ENCODE data around the gene OSM.

The OSM gene

GRCh38 chr22:30266445-30267381 is at the start of gene OSM:
Gene OSM, minus strand, starts transcription at chr22:30266851. Its CDS starts 52 bp downstream, at chr22:30266799.
- no peak within 1 kb of the TSS for H3K4me3 ChIP-seq (ENCODE audit: low read depth, low read length)
- no peak for DNase-seq (ENCODE audit: low read depth)

DNA sequence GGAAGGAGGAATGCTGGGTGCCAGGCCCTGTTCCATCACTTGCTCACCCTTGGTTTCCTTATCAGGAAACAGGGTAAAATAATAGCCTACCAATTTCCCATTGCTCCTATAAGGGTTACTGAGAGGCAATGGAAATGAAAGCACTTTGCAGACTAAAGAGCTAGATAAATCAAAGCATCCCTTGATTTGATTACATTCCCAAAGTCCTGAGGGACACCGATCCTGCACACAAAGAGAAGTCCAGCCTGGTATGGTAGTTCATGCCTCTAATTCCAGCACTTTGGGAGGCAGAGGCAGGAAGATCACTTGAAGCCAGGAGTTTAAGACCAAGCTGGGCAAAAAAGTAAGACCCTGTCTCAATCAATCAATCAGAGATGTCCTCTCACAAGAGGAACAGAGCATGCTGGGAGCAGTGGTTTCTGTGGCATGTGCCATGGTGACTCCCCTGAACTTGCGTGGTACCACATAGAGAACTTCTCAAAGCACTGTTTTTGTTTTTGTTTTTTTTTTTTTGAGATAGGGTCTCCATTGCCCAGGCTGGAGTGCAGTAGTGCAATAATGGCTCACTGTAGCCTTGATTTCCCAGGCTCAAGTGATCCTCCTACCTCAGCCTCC is 49.4 kb upstream of the OSM start:
- no peak for DNase-seq (ENCODE audit: low read depth)
- H3K4me3 ChIP-seq (ENCODE audit: low read depth, low read length) = no peak overlapping the region

DNA sequence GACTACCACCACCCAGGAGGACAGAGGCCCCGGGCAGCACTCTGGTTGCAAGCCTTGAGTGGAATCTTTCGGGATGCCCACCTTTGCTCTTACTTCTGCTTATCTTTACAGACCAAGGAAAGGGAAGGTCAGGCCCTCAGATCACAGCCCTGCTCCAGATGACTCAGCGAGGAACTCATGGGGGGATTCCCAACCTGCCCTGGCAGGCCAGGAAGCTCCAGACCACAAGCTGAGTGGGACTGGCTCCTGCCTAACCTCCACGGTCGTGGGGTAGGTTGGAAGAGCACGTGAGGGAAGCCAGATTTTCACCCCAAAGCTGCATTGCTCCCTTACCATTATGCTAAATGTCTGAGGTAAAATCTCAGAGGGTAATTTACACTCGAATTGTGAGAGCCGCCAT is 48.3 kb upstream of the OSM start:
- no peak overlapping the region for H3K4me3 ChIP-seq (ENCODE audit: low read depth, low read length)
- DNase-seq (ENCODE audit: low read depth) = no peak

DNA sequence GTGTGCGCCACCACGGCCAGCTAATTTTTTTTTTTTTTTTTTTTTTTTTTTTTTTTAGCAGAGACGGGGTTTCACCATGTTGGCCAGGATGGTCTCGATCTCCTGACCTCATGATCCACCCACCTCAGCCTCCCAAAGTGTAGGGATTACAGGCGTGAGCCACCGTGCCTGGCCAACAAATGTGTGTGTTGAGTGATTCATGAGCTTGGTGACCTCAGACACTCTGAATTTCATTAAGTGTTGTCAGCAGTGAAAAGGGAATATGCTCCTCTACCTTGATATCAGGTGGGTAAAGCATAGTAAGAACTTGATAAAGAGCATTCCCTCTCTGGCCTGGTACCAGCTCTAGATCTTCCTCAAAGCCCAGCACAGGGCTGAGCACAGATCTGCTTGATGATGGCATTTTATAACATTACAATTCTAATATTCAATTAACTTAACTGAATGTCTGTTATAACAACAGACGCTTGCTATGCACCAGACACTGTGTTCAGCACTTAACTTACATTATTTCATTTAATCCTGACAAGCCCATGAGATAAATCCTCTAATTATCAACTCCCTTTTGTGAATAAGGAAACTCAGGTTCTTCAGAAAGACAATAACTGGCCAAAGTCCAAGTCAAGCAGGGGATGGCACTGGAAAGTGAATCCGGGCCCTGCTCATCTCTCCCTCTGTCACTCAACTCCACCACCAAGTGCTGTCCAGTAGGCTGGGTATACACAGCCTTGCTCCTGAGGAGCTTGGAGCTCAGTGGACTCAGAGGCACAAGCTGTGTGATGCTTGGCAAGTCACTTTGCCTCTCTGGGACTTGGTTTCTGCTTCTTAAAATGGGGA is 47.1 kb upstream of the OSM start:
- no peak for DNase-seq (ENCODE audit: low read depth)
- H3K4me3 ChIP-seq (ENCODE audit: low read depth, low read length) = no peak overlapping the region

DNA sequence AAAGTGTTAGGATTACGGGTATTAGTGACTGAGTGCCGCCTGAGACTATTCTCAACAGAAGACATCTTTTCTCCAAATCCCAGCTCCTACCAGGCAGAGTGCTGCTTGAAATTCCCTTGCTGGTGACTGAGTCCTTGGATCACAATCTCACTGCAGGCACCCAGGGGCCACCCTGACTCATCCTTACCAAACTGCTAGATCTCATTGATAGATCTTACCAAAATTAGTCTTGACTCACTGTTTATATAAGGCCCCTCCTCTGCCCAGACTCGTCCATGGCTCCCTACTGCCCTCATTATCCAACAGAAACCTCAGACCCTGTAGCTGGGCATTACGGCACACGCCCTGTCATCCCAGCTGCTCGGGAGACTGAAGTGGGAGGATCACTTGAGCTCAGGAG is 45.4 kb upstream of the OSM start:
- DNase-seq (ENCODE audit: low read depth) = no peak
- no peak overlapping the region for H3K4me3 ChIP-seq (ENCODE audit: low read depth, low read length)

DNA sequence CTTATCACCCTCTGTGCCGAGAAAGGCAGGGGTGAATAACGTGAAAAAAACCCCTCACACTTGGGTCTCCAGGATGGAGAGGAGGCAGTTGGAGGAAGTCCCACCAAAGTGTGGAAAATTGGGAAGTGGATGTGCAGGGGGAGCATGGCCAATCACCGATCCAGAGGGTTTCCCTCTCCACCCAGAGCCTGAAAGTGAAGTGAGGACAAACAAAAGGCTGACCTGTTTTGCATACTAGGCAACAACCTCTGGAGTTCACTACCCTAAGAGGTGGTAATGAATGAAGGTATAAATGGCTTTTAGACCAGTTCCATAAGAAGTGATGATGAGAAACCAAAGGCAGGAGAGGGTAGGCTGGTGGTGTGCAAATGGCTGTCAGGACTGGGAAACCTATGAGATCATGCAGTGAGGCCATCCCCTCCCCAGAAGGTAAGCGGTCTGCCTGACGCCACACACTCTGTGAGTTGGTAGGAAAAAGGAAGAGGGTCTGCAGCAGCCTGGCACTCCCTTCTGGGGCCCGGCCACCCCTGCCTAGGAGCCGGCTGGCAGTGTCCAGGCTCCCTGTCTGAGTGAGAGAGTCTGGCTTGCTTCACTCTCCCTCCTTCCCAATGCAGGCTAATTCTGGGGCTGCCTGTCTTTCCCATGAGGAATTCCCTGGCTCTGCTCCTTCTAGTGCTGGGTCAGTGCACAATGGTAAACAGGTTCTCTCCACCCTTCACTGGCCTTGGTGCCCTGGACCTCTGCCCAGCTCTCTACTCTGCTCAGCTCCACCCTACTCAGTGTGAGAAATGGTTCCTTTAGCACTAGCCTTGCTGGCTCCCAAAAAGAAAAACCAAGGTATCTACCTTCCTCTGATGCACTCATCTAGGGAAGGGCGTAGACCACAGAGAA is 44.5 kb upstream of the OSM start:
- no peak for DNase-seq (ENCODE audit: low read depth)
- no peak overlapping the region for H3K4me3 ChIP-seq (ENCODE audit: low read depth, low read length)

DNA sequence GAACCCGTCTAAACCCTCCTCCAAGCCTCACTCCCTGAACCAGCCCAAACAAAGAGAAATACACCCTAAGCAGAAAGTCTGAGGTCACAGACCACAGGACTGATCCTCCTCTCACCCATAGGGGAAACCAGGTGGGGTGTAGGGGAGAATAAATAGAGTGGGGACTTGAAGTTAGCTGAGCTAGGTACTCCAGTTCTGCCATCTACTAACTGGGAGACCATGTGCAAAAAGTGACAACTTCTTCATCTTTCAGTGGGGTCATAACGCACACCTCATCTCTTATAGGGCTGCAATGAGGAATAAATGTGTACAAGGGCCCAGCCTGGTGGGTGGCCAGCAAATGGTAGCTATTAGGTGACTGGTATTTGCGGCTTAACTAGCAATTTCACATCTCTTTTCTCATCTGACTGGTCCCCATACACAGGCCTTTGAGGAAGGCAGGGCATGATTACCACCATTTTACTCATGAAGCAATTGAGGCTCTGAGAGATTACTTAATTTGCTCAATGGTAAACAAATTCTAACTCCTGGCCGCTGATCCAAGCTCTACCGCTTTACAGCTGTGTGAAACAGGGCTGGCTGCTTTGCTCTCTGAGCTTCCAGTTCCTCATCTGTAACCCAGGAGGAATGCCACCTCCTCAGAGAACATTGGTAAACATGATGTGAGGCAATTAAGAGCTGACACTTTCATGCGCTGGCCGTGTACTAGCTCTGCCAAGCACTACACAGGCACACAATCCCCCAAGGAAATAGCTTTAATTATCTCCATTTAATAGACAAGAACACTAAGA is 43.5 kb upstream of the OSM start:
- DNase-seq (ENCODE audit: low read depth) = no peak
- no peak overlapping the region for H3K4me3 ChIP-seq (ENCODE audit: low read depth, low read length)

DNA sequence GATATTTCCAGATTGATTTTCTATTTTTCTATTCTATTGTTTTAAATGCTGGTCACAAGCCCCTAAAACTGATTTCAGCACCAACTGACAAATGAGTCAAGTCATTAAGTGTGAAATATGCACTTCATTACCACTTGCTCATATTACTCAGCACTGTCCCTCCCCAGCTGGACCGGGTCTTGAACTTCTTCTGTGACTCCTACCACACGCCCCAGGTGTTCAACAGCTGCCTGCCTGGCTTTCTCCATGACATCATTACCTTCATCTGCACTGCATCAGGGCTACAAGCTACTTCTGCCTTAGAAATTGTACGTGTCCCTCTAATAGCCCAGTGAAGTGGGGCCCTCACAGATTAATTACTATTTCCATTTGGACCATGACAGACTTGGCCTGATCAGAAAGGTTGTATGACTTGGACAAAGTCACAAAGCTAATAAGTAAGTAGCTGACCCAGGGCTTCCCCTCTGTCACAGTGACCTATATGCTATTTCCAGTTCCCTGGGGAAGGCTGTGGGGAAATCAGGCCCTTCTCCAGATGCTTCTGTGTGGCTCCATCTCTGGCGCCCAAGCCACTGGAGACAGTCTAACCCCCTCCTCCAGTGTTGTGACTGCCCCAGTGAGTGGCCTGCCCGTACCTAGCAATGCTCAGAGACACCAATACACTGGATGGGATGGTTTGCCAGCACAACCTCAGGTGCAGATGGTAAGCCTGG is 42.0 kb upstream of the OSM start:
- no peak for DNase-seq (ENCODE audit: low read depth)
- no peak overlapping the region for H3K4me3 ChIP-seq (ENCODE audit: low read depth, low read length)

GRCh38 chr22:30308093-30308492 is 41.4 kb upstream of the OSM start:
- DNase-seq (ENCODE audit: low read depth) = no peak
- no peak overlapping the region for H3K4me3 ChIP-seq (ENCODE audit: low read depth, low read length)

- no peak for DNase-seq (ENCODE audit: low read depth)
Observed at GRCh38 chr22:30307041-30307574, 40.5 kb upstream of the OSM start.

GRCh38 chr22:30306627-30307011 is 40.0 kb upstream of the OSM start:
- DNase-seq (ENCODE audit: low read depth) = no peak
- H3K4me3 ChIP-seq (ENCODE audit: low read depth, low read length) = no peak overlapping the region

More at GRCh38 chr22:30307041-30307574, 40.5 kb upstream of the OSM start:
- no peak overlapping the region for H3K4me3 ChIP-seq (ENCODE audit: low read depth, low read length)

- H3K4me3 ChIP-seq (ENCODE audit: low read depth, low read length) = no peak overlapping the region
- no peak for DNase-seq (ENCODE audit: low read depth)
Observed at GRCh38 chr22:30305906-30306626, 39.4 kb upstream of the OSM start.

GRCh38 chr22:30305519-30305905 is 38.9 kb upstream of the OSM start:
- H3K4me3 ChIP-seq (ENCODE audit: low read depth, low read length) = no peak overlapping the region
- no peak for DNase-seq (ENCODE audit: low read depth)

- no peak for DNase-seq (ENCODE audit: low read depth)
- no peak overlapping the region for H3K4me3 ChIP-seq (ENCODE audit: low read depth, low read length)
Observed at GRCh38 chr22:30304495-30305244, 38.0 kb upstream of the OSM start.

DNA sequence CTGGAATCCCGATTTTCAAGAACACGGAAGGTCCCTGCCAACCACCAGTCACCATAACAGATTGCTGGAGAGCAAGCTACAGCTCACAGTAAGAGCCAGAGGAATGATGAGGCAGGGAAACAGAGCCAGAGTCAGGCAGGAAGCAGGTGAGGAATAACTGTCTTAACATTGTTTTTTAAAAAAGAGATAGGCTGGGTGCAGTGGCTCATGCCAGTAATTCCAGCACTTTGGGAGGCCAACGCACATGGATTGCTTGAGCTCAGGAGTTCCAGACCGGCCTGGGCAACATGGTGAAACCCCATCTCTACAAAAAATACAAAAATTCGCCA is 36.1 kb upstream of the OSM start:
- DNase-seq (ENCODE audit: low read depth) = no peak
- no peak overlapping the region for H3K4me3 ChIP-seq (ENCODE audit: low read depth, low read length)

GRCh38 chr22:30301995-30302809 is 35.6 kb upstream of the OSM start:
- H3K4me3 ChIP-seq (ENCODE audit: low read depth, low read length) = no peak overlapping the region
- DNase-seq (ENCODE audit: low read depth) = peak; percentile 73
